IPS-11a (cell line): ENCODE measurements around the gene KCNS1.
"Not testable (repeated sequence)": the region's sequence is repeated elsewhere in the genome, so short reads cannot be mapped to it uniquely, and the experiment has no call there.

Experiments used
- H3K4me3 ChIP-seq: one replicate; pipeline ENCODE4 v1.5.1; 2013; ENCODE audit warnings: low read depth, low read length, control low read depth

The KCNS1 gene

GRCh38 chr20:45082468-45082867 lies 18.5 kb downstream of the KCNS1 start:
- H3K4me3 ChIP-seq: no peak overlapping the region

GRCh38 chr20:45080867-45081624 lies 19.9 kb downstream of the KCNS1 start:
- H3K4me3 ChIP-seq: no peak overlapping the region

GRCh38 chr20:45077559-45077958 lies 23.4 kb downstream of the KCNS1 start:
- H3K4me3 ChIP-seq: no peak overlapping the region

GRCh38 chr20:45073221-45073620 lies 27.7 kb downstream of the KCNS1 start:
- H3K4me3 ChIP-seq: no peak overlapping the region

- no peak overlapping the region for H3K4me3 ChIP-seq
Observed at GRCh38 chr20:45072066-45072465, 28.9 kb downstream of the KCNS1 start.

GRCh38 chr20:45070932-45071632 lies 29.8 kb downstream of the KCNS1 start:
- no peak overlapping the region for H3K4me3 ChIP-seq

GRCh38 chr20:45069261-45069660 lies 31.7 kb downstream of the KCNS1 start:
- H3K4me3 ChIP-seq: no peak overlapping the region

GRCh38 chr20:45067558-45067957 lies 33.4 kb downstream of the KCNS1 start:
- no peak overlapping the region for H3K4me3 ChIP-seq

GRCh38 chr20:45067087-45067486 lies 33.8 kb downstream of the KCNS1 start:
- no peak overlapping the region for H3K4me3 ChIP-seq

GRCh38 chr20:45066372-45066771 lies 34.6 kb downstream of the KCNS1 start:
- no peak overlapping the region for H3K4me3 ChIP-seq

- H3K4me3 ChIP-seq: no peak overlapping the region
Observed at GRCh38 chr20:45064812-45065211, 36.1 kb downstream of the KCNS1 start.

- H3K4me3 ChIP-seq: not testable (repeated sequence)
Observed at GRCh38 chr20:45063107-45063506, 37.8 kb downstream of the KCNS1 start.

- no peak overlapping the region for H3K4me3 ChIP-seq
Observed at GRCh38 chr20:45061244-45061643, 39.7 kb downstream of the KCNS1 start.

GRCh38 chr20:45060294-45060693 lies 40.6 kb downstream of the KCNS1 start:
- no peak overlapping the region for H3K4me3 ChIP-seq

- H3K4me3 ChIP-seq: no peak overlapping the region
Observed at GRCh38 chr20:45059022-45059728, 41.8 kb downstream of the KCNS1 start.

- H3K4me3 ChIP-seq: no peak overlapping the region
Observed at GRCh38 chr20:45058168-45058850, 42.6 kb downstream of the KCNS1 start.

- no peak overlapping the region for H3K4me3 ChIP-seq
Observed at GRCh38 chr20:45056473-45057173, 44.3 kb downstream of the KCNS1 start.

GRCh38 chr20:45055056-45055455 lies 45.9 kb downstream of the KCNS1 start:
- no peak overlapping the region for H3K4me3 ChIP-seq

GRCh38 chr20:45053430-45054351 lies 47.2 kb downstream of the KCNS1 start:
- H3K4me3 ChIP-seq: no peak overlapping the region
